Left ventricle myocardium superior (tissue), 1 donor: ENCODE data around the gene MKRN1. TPM values are rescaled to one million over a fixed set of nuclear protein-coding genes. Genes with fewer than 3 reads are reported as not detected.
"Not testable (repeated sequence)": the region's sequence is repeated elsewhere in the genome, so short reads cannot be mapped to it uniquely, and the experiment has no call there.

Experiments
- ATAC-seq: fragments of 200-7000 bp; cut with Tn5 transposase; one replicate; pipeline ENCODE4 v1.9.1; 2020; ENCODE audit warnings: mild to moderate bottlenecking, moderate library complexity
- DNase-seq: peaks from one replicate; pipeline ENCODE4 v3.0.0-alpha.2; 2020
- intact Hi-C: fragments of 100-400 bp; cut with micrococcal nuclease; formaldehyde crosslinking; loops from one replicate; pipeline ENCODE4 v1.11.0; 2022
- long read RNA-seq: library from polyadenylated mRNA; unstranded; transcript quantifications from one replicate; pipeline ENCODE4 v2.0.0, GENCODE V29; 2021
- total RNA-seq: library from RNA; stranded (reverse); fragmentation: NEBNext Ultra II Directional; extraction: Animal tissue kit (Norgen Biotek cat#: 25700); gene quantifications from one replicate; pipeline ENCODE4 v1.2.1, GENCODE V29; 2021
- donor health status: DM: no; HTN: yes; CAD: no; lungs with severe emphysema.

MKRN1 gene, protein sequence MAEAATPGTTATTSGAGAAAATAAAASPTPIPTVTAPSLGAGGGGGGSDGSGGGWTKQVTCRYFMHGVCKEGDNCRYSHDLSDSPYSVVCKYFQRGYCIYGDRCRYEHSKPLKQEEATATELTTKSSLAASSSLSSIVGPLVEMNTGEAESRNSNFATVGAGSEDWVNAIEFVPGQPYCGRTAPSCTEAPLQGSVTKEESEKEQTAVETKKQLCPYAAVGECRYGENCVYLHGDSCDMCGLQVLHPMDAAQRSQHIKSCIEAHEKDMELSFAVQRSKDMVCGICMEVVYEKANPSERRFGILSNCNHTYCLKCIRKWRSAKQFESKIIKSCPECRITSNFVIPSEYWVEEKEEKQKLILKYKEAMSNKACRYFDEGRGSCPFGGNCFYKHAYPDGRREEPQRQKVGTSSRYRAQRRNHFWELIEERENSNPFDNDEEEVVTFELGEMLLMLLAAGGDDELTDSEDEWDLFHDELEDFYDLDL
- total RNA-seq = 118 TPM
- long read RNA-seq, transcript MKRN1-202 (5 exons, 1,601 nt) = minor isoform, 50 of 412 reads
- long read RNA-seq, transcript MKRN1-201 (8 exons, 3,151 nt) = major isoform, 313 of 412 reads
- long read RNA-seq, partial matches to known transcripts = 19 of 412 reads
- long read RNA-seq, other reads (novel, unspliced or antisense) = 25 of 412 reads

GRCh38 chr7:140479062-140479738 lies at the start of gene MKRN1:
MKRN1 (minus strand) TSS chr7:140479505; CDS start chr7:140479344, 161 bp downstream.
- intact Hi-C loops = no loop called here
- DNase-seq = peak; percentile 96
- peak; percentile 98 for ATAC-seq

GRCh38 chr7:140526787-140527664 lies 47.7 kb upstream of the MKRN1 start:
- intact Hi-C loops = no loop called here
- DNase-seq = no peak
- no peak for ATAC-seq

- ATAC-seq (no peak), DNase-seq (no peak)
- intact Hi-C loops = no loop called here
These were observed 46.9 kb upstream of the MKRN1 start for GRCh38 chr7:140526214-140526613.

- DNase-seq (no peak), ATAC-seq (no peak)
- intact Hi-C loops = no loop called here
These were observed 46.4 kb upstream of the MKRN1 start for GRCh38 chr7:140525743-140526142.

DNA sequence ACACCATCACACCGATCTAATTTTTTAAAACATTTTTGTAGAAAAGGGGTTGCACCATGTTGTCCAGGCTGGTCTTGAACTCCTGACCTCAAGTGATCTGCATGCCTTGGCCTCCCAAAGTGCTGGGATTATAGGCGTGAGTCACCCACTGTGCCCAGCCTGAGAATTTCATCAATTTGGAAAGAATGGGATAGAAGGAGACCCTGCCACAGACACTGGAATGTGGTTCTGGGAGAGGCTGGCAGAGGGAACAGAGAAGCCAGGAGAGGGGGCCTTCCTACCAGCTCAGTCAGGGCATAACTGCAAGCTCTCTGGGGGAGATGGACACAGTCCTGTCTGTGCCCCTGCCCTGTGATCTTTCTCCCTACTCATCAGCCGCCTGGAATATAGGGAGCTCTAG lies 42.1 kb upstream of the MKRN1 start:
- ATAC-seq (no peak), DNase-seq (no peak)
- intact Hi-C loops = no loop called here

DNA sequence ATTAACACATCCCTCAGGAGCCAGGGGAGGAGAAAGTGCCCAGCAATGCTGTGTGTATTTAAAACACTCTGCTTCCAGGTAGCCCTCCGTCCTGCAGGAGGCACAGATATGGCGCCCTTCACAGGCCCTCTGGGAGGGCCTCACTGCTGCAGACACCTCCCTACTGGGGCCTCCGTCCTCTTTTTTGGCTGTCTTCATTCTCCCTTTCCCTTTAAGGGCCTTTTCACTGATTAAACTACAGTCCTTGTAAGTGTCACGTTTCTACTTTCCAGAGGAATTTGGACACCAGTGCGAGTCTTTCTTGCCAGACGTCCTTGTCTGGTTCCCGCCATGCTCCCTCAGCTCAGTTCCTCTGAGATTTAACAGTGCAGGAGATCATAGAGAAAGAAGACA lies 39.7 kb upstream of the MKRN1 start:
- DNase-seq (no peak), ATAC-seq (peak; percentile 49)
- intact Hi-C loops = loop anchor here (5.0 kb wide), 1 partner anchor 133 kb away; no protein-coding TSS in a partner anchor

DNA sequence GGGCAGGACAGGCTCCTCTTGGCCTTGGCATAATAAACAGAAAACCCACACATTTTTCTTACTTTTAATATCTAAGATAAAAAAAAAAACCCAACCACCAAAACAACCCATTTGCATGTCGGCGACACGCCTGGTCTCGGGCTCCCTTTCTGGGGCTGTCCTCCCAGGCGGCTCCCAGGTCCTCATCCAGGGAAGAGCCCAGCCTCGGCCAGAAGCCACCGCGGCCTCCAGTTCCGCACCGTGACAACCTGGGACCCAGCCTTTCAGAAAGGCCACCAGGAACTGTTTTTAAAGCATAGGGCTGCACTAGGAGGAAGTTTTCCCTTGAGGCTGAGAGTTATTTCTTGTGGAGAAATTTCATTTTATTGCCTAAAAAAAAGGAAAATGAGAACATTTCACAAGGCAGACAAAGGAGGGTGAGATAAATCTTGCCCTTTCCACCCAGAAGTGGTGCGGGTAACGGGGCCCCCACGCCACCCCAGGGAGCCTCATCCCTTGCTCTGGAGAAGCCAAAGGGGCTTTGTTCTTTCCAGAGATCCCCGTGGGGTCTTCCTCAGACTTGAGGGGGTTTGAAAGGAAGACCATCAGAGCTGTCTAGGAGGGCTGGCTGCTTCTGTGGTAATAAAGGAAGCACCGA lies 39.2 kb upstream of the MKRN1 start:
- no peak for DNase-seq
- ATAC-seq = peak; percentile 16
- intact Hi-C loops = loop anchor here (5.0 kb wide), 1 partner anchor 134 kb away; no protein-coding TSS in a partner anchor

GRCh38 chr7:140517546-140518369 lies 38.5 kb upstream of the MKRN1 start:
- ATAC-seq (peak; percentile 94), DNase-seq (peak; percentile 94)
- intact Hi-C loops = loop anchor here (5.0 kb wide), 1 partner anchor 135 kb away; no protein-coding TSS in a partner anchor

GRCh38 chr7:140512317-140513000 lies 33.2 kb upstream of the MKRN1 start:
- intact Hi-C loops = no loop called here
- ATAC-seq (peak; percentile 34), DNase-seq (peak; percentile 68)

DNA sequence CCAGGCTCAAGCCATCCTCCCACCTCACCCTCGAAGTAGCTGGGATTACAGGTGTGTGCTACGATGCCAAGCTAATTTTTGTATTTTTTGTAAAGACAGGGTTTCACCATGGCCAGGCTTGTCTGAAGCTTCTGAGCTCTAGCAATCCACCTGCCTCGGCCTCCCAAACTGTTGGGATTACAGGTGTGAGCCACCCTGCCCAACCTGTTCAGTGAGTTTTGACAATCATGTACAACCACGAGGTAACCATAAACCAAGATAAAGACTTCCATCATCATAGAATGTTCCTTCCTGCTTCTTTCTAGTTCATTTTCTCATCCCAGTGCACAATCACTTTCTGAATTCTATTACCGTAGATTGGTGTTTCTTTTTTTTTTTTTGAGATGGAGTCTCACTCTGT lies 30.5 kb upstream of the MKRN1 start:
- intact Hi-C loops = no loop called here
- ATAC-seq (no peak), DNase-seq (no peak)

- intact Hi-C loops, DNase-seq: not testable (repeated sequence)
- ATAC-seq = peak; percentile 19
These were observed 28.3 kb upstream of the MKRN1 start for GRCh38 chr7:140507556-140507955.

- ATAC-seq (peak; percentile 97), DNase-seq (peak; percentile 70)
- intact Hi-C loops = no loop called here
These were observed 27.6 kb upstream of the MKRN1 start for GRCh38 chr7:140506788-140507464.

DNA sequence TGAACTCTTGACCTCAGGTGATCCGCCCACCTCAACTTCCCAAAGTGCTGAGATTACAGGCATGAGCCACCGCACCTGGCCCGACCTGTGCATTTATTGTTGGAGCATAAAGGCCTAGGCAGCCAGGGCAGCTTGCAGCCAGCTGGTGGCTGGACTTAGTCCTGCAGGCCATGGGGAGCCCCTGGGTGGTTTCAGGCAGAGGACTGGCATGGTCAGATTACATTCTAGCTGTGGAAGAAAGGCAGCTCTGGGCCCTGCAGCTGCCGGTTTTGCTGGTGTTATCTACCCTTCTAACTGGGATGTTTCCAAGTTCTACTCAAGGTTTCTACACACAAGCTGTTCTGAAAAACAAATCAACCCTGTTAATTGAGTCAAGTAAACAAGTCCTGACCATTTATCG lies 22.7 kb upstream of the MKRN1 start:
- DNase-seq = no peak
- intact Hi-C loops = no loop called here

GRCh38 chr7:140497807-140498206 lies 18.5 kb upstream of the MKRN1 start:
- ATAC-seq, DNase-seq, intact Hi-C loops: not testable (repeated sequence)

More for the DNA sequence above, 22.7 kb upstream of the MKRN1 start:
- no peak for ATAC-seq

- DNase-seq (no peak), ATAC-seq (no peak)
- intact Hi-C loops = no loop called here
These were observed 18.0 kb upstream of the MKRN1 start for GRCh38 chr7:140497241-140497769.

GRCh38 chr7:140495514-140496097 lies 16.3 kb upstream of the MKRN1 start:
- no peak for ATAC-seq
- intact Hi-C loops = no loop called here
- no peak for DNase-seq
